HG02840 (cell line): ENCODE results near the gene IL1RL2.

Source experiments
- ATAC-seq: cut with Tn5 transposase; IDR thresholded peaks from one replicate; pipeline ENCODE4 v1.9.1; 2021; ENCODE audit warnings: mild to moderate bottlenecking, moderate library complexity, moderate number of reproducible peaks; ENCODE audit not compliant: unreplicated experiment, low FRiP score

IL1RL2 gene

GRCh38 chr2:102289129-102289528 is 102.3 kb downstream of the IL1RL2 start:
- ATAC-seq, result no peak
